GM18498 (cell line): Measurements from ENCODE around the gene NUDT8.
"Not testable (repeated sequence)": the region's sequence is repeated elsewhere in the genome, so short reads cannot be mapped to it uniquely, and the experiment has no call there.

ENCODE experiments used
- ATAC-seq: cut with Tn5 transposase; IDR thresholded peaks from one replicate; pipeline ENCODE4 v1.9.1; 2021; ENCODE audit warnings: mild to moderate bottlenecking, moderate library complexity; ENCODE audit not compliant: unreplicated experiment

NUDT8 gene

DNA sequence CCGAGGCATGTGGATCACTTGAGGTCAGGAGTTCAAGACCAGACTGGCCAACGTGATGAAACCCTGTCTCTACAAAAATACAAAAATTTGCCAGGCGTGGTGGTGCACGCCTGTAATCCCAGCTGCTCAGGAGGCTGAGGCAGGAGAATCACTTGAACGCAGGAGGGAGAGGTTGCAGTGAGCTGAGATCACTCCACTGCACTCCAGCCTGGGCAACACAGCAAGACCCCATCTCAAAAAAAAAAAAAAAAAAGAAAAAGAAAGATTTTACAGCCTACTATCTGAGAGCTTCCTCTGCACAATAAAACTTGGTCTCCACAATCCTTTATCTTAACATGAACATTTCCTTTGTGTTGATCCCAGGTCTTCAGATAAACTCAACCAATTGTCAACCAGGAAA is 31.0 kb upstream of the NUDT8 start:
- ATAC-seq = not testable (repeated sequence)

- ATAC-seq = not testable (repeated sequence)
Measured at GRCh38 chr11:67659651-67660165, 30.0 kb upstream of the NUDT8 start.

DNA sequence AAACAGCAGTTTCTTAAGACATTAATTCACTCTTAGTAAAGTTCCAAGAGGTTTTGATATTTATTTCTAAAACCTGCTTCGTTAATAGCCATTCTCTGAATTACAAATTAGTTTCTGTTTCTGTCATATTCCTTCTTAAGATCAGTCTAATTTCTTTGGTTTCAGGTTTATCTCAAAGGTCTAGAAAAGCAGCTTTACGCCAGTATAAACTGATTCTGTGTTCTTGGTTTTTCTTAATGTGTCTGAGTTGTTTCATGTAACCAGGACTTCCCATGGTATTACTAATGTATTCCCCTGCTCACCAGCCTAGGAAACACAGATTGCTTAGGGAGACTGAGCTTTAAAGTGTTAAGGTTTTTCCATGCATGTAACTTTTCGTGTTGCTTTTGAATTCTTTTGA is 27.6 kb upstream of the NUDT8 start:
- ATAC-seq = no peak

GRCh38 chr11:67656278-67656922 is 26.7 kb upstream of the NUDT8 start:
- no peak for ATAC-seq

- ATAC-seq = no peak
Measured at GRCh38 chr11:67654225-67654624, 24.5 kb upstream of the NUDT8 start.

DNA sequence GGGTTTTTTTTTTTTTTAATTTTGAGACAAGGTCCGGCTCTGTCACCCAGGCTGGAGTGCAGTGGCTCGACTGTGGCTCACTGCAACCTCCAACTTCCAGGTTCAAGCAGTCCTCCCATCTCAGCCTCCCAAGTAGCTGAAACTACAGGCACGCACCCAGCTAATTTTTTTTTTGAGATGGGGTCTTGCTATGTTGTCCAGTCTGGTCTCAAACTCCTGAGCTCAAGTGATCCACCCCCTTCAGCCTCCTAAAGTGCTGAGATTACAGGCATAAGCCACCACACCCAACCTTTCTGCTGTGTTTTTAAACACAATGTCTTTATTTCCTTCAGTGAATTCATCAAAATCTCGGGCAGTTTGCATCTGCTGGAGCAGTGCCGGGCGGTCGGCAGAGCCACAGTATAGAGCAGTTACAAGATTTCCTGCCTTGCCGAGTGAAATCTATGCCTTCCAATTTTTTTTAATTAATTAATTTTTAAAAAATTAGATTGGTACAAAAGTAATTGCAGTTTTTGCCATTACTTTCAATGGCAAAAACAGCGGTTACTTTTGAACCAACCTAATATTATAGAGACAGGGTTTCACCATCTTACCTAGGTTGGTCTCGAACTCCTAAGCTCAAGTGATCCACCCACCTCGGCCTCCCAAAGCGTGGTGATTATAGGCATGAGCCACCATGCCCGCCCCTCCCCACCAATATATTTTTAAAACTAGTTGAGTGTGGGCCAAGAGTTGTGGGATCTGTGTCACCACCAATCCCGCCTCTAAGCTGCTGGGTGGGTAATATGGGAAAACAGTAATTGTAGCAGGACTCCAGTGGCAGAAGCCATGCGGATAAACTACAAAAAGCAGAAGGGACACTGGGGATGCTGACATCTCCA is 23.5 kb upstream of the NUDT8 start:
- no peak for ATAC-seq

DNA sequence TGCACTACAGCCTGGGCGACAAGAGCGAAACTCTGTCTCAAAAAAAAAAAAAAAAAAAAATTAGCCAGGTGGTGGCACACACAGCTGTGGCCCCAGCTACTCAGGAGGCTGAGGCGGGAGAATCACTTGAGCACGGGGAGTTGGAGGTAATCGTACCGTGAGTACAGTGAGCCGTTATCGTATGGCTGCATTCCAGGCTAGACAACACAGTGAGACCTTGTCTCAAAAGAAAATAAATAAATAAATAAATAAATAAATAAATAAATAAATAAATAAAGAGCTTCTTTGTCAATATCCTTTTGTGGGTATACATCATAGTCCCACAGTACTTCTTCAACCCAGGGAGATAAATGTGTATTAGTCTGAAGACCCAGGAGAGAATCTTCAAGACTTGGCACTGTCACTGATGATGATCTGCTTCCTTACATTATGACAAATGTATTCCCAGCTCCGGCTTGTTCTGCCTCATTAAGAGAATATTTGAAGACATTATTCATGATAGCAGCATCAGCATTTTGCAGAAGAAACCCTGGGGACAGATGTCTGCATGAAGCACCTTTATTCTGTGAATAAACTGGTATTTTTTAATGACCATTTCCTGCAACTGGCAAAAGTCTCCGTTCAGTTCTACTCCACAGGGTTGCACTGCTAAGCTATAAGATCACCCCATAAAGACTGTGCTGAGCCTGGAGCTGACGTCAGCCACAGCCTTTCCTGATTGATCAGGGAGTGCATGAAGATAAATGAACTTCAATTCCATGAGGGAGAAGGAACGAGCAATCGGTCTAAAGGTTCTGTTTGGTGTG is 22.4 kb upstream of the NUDT8 start:
- ATAC-seq = no peak

DNA sequence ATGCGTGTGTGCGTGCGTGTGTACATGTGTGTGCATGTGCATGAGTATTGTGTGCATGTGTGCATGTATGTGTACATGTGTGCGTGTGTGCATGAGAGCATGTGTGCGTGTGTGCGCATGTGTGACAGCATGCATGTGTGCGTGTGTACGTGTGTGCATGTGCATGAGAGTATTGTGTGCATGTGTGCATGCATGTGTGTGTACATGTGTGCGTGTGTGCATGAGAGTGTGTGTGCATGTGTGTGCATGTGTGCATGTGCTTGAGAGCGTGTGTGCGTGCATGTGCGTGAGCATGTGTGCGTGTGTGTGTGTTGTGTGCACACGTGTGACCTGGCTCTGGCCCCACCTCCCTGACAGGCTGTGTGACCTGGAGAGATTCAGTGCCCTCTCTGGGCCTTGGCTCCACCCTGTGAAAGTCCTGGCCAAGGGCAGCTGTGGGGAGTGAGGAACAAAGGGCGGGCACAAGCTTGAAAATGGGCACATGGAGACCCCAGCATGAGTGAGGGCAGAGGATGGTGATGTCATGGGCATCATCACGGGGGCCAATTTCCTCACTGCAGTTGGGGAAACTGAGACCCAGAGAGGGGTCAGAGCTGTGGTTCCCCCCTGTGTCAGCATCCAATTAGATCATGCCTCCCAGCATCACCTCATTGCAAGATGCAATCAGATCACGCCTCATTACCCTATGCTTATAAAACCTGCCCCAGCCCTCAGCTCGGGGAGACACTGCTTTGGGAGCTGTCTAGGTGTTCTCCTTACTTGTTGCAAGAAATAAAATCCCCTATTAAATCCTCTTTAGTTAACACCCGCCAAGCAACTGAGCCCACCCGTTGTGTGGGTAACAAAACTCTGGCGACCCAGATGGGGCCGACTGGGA is 20.1 kb upstream of the NUDT8 start:
- no peak for ATAC-seq

DNA sequence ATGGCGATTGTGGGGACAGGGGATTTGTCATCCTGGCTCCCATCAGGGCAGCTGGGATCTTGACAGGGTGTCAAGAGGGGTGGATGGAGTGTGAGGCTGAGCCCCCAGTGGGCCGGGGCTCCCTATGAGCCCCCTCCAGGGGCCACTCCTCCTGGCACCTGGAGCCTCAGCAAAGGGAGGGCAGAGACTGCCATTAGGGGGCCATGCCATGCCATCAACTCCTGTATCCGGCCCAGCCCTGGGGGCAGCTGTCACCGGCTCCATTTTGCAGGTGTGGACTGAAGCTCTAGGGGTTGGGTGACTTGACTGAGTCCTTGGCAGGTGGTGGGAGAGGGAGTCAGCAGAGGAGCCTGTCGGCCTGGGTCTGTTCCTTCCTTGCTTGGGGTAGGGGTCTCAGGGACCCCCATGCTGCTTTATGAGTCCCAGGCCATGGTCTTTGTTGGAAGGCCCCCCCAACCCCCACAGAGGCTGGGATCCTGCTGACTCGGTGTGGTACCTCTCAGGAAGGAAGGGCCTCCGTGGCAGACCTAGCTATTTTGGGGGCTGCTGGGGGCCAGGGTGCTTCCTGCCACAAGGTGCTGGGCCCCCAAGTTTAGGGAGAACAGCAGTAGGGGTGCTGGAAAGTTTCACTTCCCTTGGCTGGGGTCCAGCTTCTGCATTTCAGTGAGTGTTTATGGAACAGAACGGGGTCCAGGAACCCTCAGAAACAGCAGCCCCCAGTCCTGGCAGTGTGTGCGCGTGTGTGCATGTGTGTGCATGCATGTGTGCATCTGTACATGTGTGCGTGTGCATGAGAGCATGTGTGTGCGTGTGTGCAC is 19.3 kb upstream of the NUDT8 start:
- ATAC-seq = no peak

DNA sequence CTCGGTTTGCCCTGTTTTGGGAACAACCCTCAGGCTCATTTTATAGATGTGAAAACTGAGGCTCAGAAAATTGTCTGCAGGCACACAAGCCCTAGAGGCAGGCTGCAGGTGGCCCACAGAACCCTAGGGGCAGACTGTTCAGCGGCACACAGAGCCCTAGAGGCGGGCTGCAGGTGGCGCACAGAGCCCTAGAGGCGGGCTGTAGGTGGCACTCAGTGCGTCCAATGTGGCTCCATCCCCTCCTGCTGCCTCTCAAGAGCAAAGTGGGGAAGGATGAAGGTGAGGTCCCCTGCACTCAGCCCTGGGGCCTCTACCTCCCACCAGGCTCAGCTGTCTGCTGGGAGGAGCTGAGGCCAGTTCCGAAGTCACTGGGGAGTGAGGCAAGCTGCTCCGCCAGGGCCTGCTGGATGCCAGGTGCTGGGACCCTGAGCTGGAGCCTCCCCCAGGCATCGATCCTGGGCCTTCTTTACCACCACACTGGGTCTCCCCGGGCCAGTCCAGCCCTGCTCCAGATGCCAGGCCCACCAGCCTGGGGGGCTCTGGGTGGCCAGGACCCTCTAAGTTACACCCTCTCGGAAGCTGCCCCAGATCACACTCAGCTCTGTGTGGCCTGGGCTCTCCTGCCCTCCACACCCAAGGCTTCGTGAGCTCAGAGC is 18.5 kb upstream of the NUDT8 start:
- peak; percentile 54 for ATAC-seq

- ATAC-seq = no peak
Measured at GRCh38 chr11:67647471-67647870, 17.7 kb upstream of the NUDT8 start.

DNA sequence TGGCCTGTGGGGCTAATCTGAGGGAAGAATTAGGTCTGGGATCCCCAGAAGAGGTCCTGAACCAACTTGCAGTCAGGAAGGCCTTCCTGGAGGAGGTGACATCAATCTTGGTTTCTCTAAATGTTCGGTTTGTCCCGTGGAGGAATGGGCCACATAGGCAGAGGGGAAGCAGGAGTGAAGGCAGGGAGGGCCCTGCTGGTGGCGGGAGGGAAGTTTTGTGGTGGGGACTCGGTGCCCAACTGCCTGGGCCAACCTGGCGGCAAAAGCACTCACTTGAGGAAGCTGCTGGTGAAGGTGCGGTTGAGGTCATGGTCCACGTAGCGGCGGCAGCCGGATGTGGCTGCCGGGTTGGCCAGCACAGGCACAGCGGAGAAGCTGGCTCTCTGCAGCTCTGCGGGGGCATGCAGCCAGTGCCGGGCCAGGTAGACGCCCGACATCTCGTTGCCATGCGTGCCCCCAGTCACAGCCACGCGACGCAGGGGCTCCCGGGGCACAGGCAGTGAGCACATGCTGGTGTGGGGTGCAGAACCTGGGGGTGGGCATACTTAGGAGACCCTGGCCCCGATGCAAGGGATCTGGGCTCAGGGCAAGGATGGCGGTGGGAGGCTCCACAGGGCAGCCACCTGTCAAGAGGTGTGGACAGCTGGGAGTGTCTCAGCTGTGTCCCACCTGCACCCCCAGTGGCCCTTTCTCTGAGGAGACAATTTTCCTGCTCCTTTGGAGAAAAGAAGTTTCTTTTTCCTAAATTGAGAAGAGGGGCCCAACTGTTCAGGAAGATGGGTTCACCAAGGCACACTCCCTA is 17.0 kb upstream of the NUDT8 start:
- ATAC-seq = no peak

DNA sequence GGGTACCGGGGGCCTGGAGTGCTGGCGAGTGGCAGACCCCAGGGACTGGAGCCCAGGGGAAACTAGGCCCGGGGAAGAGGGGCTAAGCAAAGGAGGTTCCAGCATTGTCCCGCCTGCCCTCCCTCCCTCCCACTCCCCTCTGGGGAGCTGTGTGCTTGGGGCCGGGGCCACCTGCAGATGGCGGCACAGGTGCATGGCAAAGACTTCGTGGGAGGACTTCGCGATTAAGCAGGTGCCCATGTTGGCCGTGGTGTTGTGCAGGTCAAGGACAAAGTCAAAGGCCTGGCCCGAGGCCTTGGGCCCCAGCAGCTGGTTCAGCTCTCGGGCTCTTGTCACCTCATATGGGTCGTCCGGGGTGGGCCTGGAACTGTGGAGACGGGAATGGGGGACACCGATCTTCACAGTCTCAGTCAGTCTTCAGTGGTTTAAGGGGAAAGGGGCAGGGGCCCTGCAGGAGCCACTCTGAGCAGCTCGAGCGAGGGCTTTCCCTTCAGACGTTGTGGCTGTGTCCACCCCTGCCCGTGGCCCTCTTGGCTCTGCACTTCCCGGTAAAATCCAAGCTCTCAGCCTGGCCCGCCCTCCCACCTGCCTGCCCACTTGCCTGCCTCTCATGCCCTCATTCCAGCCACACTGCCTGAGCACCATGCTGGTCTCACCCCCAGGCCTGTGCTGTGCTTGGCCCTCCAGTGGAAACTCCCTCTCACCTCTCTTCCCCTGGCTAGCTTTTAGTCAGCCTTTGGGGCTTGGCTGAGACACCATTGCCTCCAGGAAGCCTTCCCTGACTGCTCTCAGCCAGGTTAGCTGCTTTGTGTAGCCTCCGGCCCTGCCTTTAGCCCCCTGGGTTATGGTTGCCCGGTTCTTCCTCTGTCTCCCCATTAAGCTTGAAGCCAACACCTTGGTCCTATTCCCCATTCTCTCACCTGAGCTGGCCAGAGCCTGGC is 16.1 kb upstream of the NUDT8 start:
- ATAC-seq = no peak

GRCh38 chr11:67644472-67645418 is 15.0 kb upstream of the NUDT8 start:
- no peak for ATAC-seq

DNA sequence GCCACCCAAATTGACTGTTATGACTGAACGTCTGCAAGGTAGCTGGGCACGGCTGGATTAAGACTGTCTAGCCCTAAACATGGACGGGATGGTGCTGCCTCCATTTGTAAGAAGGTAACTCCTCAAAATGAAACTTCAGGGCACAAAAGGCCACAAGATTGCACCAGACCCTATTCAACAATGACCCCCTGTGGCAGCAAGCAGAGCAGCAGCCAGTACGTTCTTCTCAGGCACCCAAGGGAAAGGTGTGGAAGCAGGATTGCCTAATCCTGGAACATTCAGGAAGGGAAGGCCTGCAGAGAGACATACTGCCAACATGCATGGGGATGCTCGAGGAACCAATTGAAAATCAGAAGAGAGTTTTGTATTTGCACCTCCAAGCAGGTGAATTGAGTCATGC is 14.3 kb upstream of the NUDT8 start:
- ATAC-seq = no peak
